HCT116 (cell line): Measurements from ENCODE around the gene DERL2. TPM values are rescaled to one million over a fixed set of nuclear protein-coding genes. Genes with fewer than 3 reads are reported as not detected.

Source experiments
- ATAC-seq: fragments of 200-7000 bp; cut with Tn5 transposase; 2 replicates; pipeline ENCODE4 v1.9.1; 2020; ENCODE audit warnings: mild to moderate bottlenecking, moderate library complexity
- BruUV-seq: library from RNA; stranded (reverse); fragments of 400-500 nt; replicated peaks from 2 replicates; lab custom pipeline; 2021; lab: Mats Ljungman, UMichigan
- CTCF ChIA-PET: fragments of 300-600 bp; sonication (Branson Sonifier 250); formaldehyde crosslinking; loops from one replicate; lab custom pipeline; 2021; ENCODE audit warnings: antibody characterized with exemption; lab: Charles Lee
- POLR2A ChIA-PET: fragments of 300-600, 350-600 bp; sonication (Branson Sonifier 250); formaldehyde crosslinking; loops from one replicate; lab custom pipeline; 2021; ENCODE audit warnings: antibody characterized with exemption; lab: Charles Lee
- RAD21 ChIA-PET, 2 experiments: fragments of 300-600 bp; sonication (Branson Sonifier 250); formaldehyde crosslinking; loops; one replicate each; lab custom pipeline; 2023; ENCODE audit warnings: low total read pairs in 2 of 2; ENCODE audit not compliant: uncharacterized antibody in 2 of 2, unreplicated experiment in 2 of 2, low non-redundant PET in 1 of 2; lab: Charles Lee
- DNase-seq: peaks from one replicate; pipeline ENCODE4 v3.0.0-alpha.2; 2010; ENCODE audit warnings: low read depth, low spot score
- H2AFZ ChIP-seq: fragments of 200-600 bp; shearing (Covaris generic), sonication (generic); 2 replicates; pipeline ENCODE4 v1.6.1; 2017; ENCODE audit warnings: low read depth, mixed run types, mixed read lengths, antibody characterized with exemption, low read length; ENCODE audit not compliant: poor library complexity, severe bottlenecking
- H3K27ac ChIP-seq: 2 replicates; pipeline ENCODE4 v1.5.1; 2012; ENCODE audit warnings: low read depth, low read length
- H3K27me3 ChIP-seq: fragments of 200-600 bp; sonication (generic); 2 replicates; pipeline ENCODE4 v1.6.1; 2016; ENCODE audit warnings: mixed run types, low read length, mixed read lengths; ENCODE audit not compliant: insufficient read depth
- H3K36me3 ChIP-seq, 2 experiments: fragments of 200-500 bp in 1 of 2; fragments of 200-600 bp in 1 of 2; sonication (Bioruptor generic) in 1 of 2; sonication (generic) in 1 of 2; 2 replicates each; pipeline versions ENCODE4 v1.5.1 to v1.6.1; 2014 to 2016; ENCODE audit warnings: low read length in 2 of 2, inconsistent platforms in 1 of 2, mixed read lengths in 1 of 2, mixed run types in 1 of 2; ENCODE audit not compliant: insufficient read depth in 2 of 2, control insufficient read depth in 1 of 2
- H3K4me1 ChIP-seq, 2 experiments: fragments of 200-600 bp in 1 of 2; sonication (generic) in 1 of 2; 2 replicates each; pipeline versions ENCODE4 v1.5.1 to v1.6.1; 2012 to 2017; ENCODE audit warnings: low read length in 2 of 2, inconsistent platforms in 1 of 2, mild to moderate bottlenecking in 1 of 2, mixed read lengths in 1 of 2, mixed run types in 1 of 2, moderate library complexity in 1 of 2; ENCODE audit not compliant: insufficient read depth in 2 of 2, control insufficient read depth in 1 of 2
- H3K4me2 ChIP-seq: fragments of 200-600 bp; sonication (generic); 2 replicates; pipeline ENCODE4 v1.6.1; 2017; ENCODE audit warnings: mixed run types, low read length, mixed read lengths
- H3K4me3 ChIP-seq, 2 experiments: fragments of 200-600 bp in 1 of 2; sonication (generic) in 1 of 2; replicated peaks in 1 of 2; 2 replicates each; pipeline ENCODE4 v1.5.1; 2011 to 2016; ENCODE audit warnings: low read length in 2 of 2, control low read depth in 1 of 2, low read depth in 1 of 2, mild to moderate bottlenecking in 1 of 2, mixed read lengths in 1 of 2, mixed run types in 1 of 2
- H3K79me2 ChIP-seq: fragments of 200-600 bp; sonication (generic); 2 replicates; pipeline ENCODE4 v1.6.1; 2017; ENCODE audit warnings: mild to moderate bottlenecking, mixed run types, low read length, moderate library complexity, mixed read lengths; ENCODE audit not compliant: insufficient read depth
- H3K9ac ChIP-seq: fragments of 200-600 bp; sonication (generic); 2 replicates; pipeline ENCODE4 v1.6.1; 2016; ENCODE audit warnings: low read length, mixed read lengths
- H3K9me2 ChIP-seq: fragments of 200-600 bp; sonication (generic), shearing (Covaris generic); 2 replicates; pipeline ENCODE4 v1.6.1; 2017; ENCODE audit warnings: mixed run types, mild to moderate bottlenecking, moderate library complexity; ENCODE audit not compliant: insufficient read depth
- H3K9me3 ChIP-seq, 2 experiments: fragments of 200-500 bp in 1 of 2; fragments of 200-600 bp in 1 of 2; sonication (Bioruptor generic) in 1 of 2; sonication (generic) in 1 of 2; 2 replicates each; pipeline ENCODE4 v1.6.1; 2014 to 2017; ENCODE audit warnings: low read length in 2 of 2, mixed read lengths in 2 of 2, inconsistent platforms in 1 of 2, low read depth in 1 of 2, mild to moderate bottlenecking in 1 of 2, mixed run types in 1 of 2, moderate library complexity in 1 of 2; ENCODE audit not compliant: control insufficient read depth in 1 of 2, insufficient read depth in 1 of 2
- H4K20me1 ChIP-seq: fragments of 200-600 bp; sonication (generic), shearing (Covaris generic); 2 replicates; pipeline ENCODE4 v1.6.1; 2017; ENCODE audit warnings: mixed run types, mild to moderate bottlenecking, moderate library complexity; ENCODE audit not compliant: insufficient read depth
- CBX3 ChIP-seq: IDR thresholded peaks from 2 replicates; pipeline ENCODE4 v1.6.1; 2012; ENCODE audit warnings: low read depth
- CEBPB ChIP-seq: IDR thresholded peaks from 2 replicates; pipeline ENCODE4 v1.6.1; 2012; ENCODE audit warnings: low read depth
- EGR1 ChIP-seq: IDR thresholded peaks from 2 replicates; pipeline ENCODE4 v1.6.1; 2012; ENCODE audit warnings: low read depth
- EZH2 ChIP-seq: fragments of 200-600 bp; sonication (generic); IDR thresholded peaks from 2 replicates; pipeline ENCODE4 v1.6.1; 2017; ENCODE audit warnings: antibody characterized with exemption, mixed run types
- EZH2phosphoT487 ChIP-seq: fragments of 200-600 bp; IDR thresholded peaks from 2 replicates; pipeline ENCODE4 v1.6.1; 2018; ENCODE audit warnings: antibody characterized with exemption, borderline replicate concordance
- FOSL1 ChIP-seq: IDR thresholded peaks from 2 replicates; pipeline ENCODE4 v1.6.1; 2012; ENCODE audit warnings: low read depth
- JUND ChIP-seq: IDR thresholded peaks from 2 replicates; pipeline ENCODE4 v1.6.1; 2012
- POLR2AphosphoS5 ChIP-seq: IDR thresholded peaks from 2 replicates; pipeline ENCODE4 v1.6.1; 2011; ENCODE audit warnings: mild to moderate bottlenecking, low read depth, low read length, moderate library complexity
- SIN3A ChIP-seq: IDR thresholded peaks from 2 replicates; pipeline ENCODE4 v1.6.1; 2012; ENCODE audit warnings: low read depth
- SP1 ChIP-seq: IDR thresholded peaks from 2 replicates; pipeline ENCODE4 v1.6.1; 2012; ENCODE audit warnings: low read depth
- ZFX ChIP-seq: fragments of 450-650 bp; IDR thresholded peaks from 2 replicates; pipeline ENCODE4 v1.6.1; 2017
- ZNF274 ChIP-seq: fragments of 200-500 bp; sonication (Bioruptor generic); IDR thresholded peaks from 2 replicates; pipeline ENCODE4 v1.6.1; 2014; ENCODE audit warnings: mild to moderate bottlenecking, low read depth, low read length, inconsistent platforms
- intact Hi-C: fragments of 100-400 bp; cut with micrococcal nuclease; formaldehyde crosslinking; loops from 2 replicates; pipeline ENCODE4 v1.10.0; 2022
- total RNA-seq: library from RNA; stranded (reverse); gene quantifications from one replicate; pipeline ENCODE4 v1.2.1, GENCODE V29; 2021; ENCODE audit not compliant: unreplicated experiment
- TF ChIP-seq, protein P1 (sequence below): IDR thresholded peaks from 2 replicates; pipeline ENCODE4 v1.6.1; 2012
- TF ChIP-seq, protein P2 (sequence below): IDR thresholded peaks from 2 replicates; pipeline ENCODE4 v1.6.1; 2012
- TF ChIP-seq, protein P3 (sequence below), 3 experiments: fragments of 200-600 bp in 1 of 3; sonication (generic) in 1 of 3; IDR thresholded peaks in 2 of 3; conservative IDR thresholded peaks in 1 of 3; 2 replicates each; pipeline ENCODE4 v1.5.1; 2012 to 2017; ENCODE audit warnings: low read depth in 2 of 3, low read length in 2 of 3, antibody characterized with exemption in 1 of 3, borderline replicate concordance in 1 of 3, control low read depth in 1 of 3, mild to moderate bottlenecking in 1 of 3, mixed read lengths in 1 of 3, mixed run types in 1 of 3, moderate library complexity in 1 of 3; ENCODE audit not compliant: insufficient read depth in 1 of 3

DERL2 gene
- total RNA-seq, 1 experiment from 2014 or later, result 45.6 TPM

DNA sequence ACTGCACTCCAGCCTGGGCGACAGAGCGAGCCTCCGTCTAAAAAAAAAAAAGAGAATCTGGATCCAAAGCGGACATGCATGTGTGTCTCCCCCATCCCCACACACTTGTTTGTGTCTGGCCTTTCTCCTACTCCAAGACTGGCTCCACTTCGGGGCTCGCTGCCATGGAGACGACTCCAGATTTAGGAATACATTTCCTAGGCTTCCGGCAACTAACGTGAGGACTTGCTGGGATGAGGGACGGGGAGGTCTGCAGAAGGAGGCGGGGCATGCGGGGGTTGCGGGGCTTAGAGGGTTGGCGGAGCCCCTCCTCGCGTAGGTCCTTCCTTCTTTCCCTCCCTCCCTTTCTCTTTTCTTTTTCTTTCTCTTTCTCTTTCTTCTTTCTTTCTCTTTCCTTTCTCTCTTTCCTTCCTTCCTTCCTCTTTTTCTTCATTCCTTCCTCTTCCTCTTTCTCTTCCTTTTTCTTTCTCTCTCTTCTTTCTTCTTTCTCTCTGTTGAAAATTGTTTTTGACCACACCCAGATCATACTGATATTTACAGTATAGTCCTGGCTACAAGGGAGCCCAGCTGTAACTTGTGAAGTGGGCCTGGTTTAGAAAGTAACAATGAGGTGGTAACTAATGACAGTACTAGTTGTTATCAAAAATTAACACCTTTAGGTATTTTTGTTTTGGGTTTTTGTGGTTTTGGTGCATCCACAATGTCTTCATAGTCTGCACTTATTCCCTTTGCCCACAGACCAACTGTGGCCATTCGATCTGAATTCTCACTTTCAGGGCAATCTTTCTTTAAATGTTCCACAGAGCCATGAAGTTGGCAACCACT is 25.6 kb upstream of the DERL2 start:
- Histone ChIP-seq H3K36me3 (no peaks in the 10 kb centered on the region), H3K4me1 (peaks cover 9 to 14% of the 10 kb centered on the region in 2 experiments; a peak in 3 of 4 replicates), H3K79me2 (no peaks in the 10 kb centered on the region), H2AFZ (no peak overlapping the region), H3K4me2 (no peak overlapping the region), H3K9me3 (no peaks in the 10 kb centered on the region), H4K20me1 (no peaks in the 10 kb centered on the region), H3K4me3 (no peak overlapping the region), H3K27ac (no peak overlapping the region), H3K9ac (no peak overlapping the region), H3K9me2 (no peaks in the 10 kb centered on the region)
- BruUV-seq, result no TSS peak
- ChIA-PET RAD21 (no interaction called here), CTCF (no interaction called here), POLR2A (no interaction called here)
- DNase-seq (no peak), ATAC-seq (no peak)
- intact Hi-C loops, result no loop called here
- no peak for TF ChIP-seq POLR2AphosphoS5
- no peak for TF ChIP-seq EZH2
- TF ChIP-seq ZNF274, result no peak
- TF ChIP-seq SIN3A, result no peak
- TF ChIP-seq SP1, result no peak
- TF ChIP-seq, protein P1, sequence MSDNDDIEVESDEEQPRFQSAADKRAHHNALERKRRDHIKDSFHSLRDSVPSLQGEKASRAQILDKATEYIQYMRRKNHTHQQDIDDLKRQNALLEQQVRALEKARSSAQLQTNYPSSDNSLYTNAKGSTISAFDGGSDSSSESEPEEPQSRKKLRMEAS, result no peak
- TF ChIP-seq CEBPB, result no peak
- TF ChIP-seq ZFX, result no peak
- TF ChIP-seq FOSL1, result no peak
- TF ChIP-seq, protein P2, sequence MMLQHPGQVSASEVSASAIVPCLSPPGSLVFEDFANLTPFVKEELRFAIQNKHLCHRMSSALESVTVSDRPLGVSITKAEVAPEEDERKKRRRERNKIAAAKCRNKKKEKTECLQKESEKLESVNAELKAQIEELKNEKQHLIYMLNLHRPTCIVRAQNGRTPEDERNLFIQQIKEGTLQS, result no peak
- TF ChIP-seq EGR1, result no peak
- TF ChIP-seq, all 23 proteins: peak for 0
- no peaks in the 10 kb centered on the region for H3K27me3 ChIP-seq

DNA sequence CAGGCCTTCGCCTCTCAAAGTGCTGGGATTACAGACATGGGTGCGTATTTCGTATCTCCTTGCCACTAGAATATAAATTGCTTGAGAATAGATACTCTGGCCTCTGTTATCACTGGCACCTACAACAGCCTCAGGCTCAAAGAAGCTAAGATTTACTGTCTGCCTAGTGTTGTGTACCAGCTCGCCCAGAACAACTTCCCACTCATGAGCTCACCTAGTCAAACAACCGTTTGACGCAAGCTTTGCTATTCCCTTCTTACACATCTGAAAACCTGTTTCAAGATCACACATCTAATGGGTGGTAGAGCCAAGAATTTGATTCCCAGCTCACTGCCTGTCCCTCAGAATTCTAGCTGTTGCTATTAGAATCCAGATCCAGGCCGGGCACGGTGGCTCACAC is 24.8 kb upstream of the DERL2 start:
- Histone ChIP-seq H3K9me2 (no peaks in the 10 kb centered on the region), H3K36me3 (no peaks in the 10 kb centered on the region), H4K20me1 (no peaks in the 10 kb centered on the region), H3K9me3 (no peaks in the 10 kb centered on the region), H3K4me3 (no peak overlapping the region), H3K27me3 (no peaks in the 10 kb centered on the region), H2AFZ (no peak overlapping the region), H3K27ac (no peak overlapping the region), H3K4me2 (no peak overlapping the region), H3K9ac (no peak overlapping the region), H3K79me2 (no peaks in the 10 kb centered on the region), H3K4me1 (peaks cover 2 to 6% of the 10 kb centered on the region in 2 experiments; a peak in 3 of 4 replicates)
- no peak for DNase-seq
- no TSS peak for BruUV-seq
- ChIA-PET RAD21 (no interaction called here), CTCF (no interaction called here), POLR2A (no interaction called here)
- TF ChIP-seq EZH2phosphoT487 (no peak), JUND (no peak), CEBPB (no peak), CBX3 (no peak), ZNF274 (no peak), ZFX (no peak), EGR1 (no peak)
- TF ChIP-seq, protein P3, sequence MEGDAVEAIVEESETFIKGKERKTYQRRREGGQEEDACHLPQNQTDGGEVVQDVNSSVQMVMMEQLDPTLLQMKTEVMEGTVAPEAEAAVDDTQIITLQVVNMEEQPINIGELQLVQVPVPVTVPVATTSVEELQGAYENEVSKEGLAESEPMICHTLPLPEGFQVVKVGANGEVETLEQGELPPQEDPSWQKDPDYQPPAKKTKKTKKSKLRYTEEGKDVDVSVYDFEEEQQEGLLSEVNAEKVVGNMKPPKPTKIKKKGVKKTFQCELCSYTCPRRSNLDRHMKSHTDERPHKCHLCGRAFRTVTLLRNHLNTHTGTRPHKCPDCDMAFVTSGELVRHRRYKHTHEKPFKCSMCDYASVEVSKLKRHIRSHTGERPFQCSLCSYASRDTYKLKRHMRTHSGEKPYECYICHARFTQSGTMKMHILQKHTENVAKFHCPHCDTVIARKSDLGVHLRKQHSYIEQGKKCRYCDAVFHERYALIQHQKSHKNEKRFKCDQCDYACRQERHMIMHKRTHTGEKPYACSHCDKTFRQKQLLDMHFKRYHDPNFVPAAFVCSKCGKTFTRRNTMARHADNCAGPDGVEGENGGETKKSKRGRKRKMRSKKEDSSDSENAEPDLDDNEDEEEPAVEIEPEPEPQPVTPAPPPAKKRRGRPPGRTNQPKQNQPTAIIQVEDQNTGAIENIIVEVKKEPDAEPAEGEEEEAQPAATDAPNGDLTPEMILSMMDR (IDR thresholded peaks at IDR 0.05 in 2 of 3, conservative IDR thresholded peaks at IDR 0.05 in 1 of 3; ENCODE audit: borderline replicate concordance in 1 of 3, insufficient read depth in 1 of 3, low read depth in 2 of 3, low read length in 2 of 3), result no peak
- intact Hi-C loops, result no loop called here
- no peak for ATAC-seq
